Common myeloid progenitor, CD34-positive (primary cell): ENCODE data around the gene KIR3DL2.
"Not testable (repeated sequence)": the region's sequence is repeated elsewhere in the genome, so short reads cannot be mapped to it uniquely, and the experiment has no call there.

ENCODE experiments used
- CTCF ChIA-PET: fragments of 350-600 bp; sonication (Branson Sonifier 250); formaldehyde crosslinking; loops from one replicate; lab custom pipeline; 2021; ENCODE audit warnings: antibody characterized with exemption; lab: Charles Lee
- POLR2A ChIA-PET: fragments of 350-600 bp; sonication (Branson Sonifier 250); formaldehyde crosslinking; loops from one replicate; lab custom pipeline; 2021; ENCODE audit warnings: antibody characterized with exemption; lab: Charles Lee
- DNase-seq, 3 donors: peaks; one replicate each; pipeline versions ENCODE4 v3.0.0 to v3.0.0-alpha.2; 2013
- H3K27ac ChIP-seq, 2 experiments: 1 replicate in 1 of 2; 2 replicates in 1 of 2; pipeline ENCODE4 v1.7.0; 2013; ENCODE audit warnings: inconsistent platforms in 2 of 2, low read length in 2 of 2, mild to moderate bottlenecking in 2 of 2, low read depth in 1 of 2, moderate library complexity in 1 of 2; ENCODE audit not compliant: severe bottlenecking in 2 of 2, insufficient read depth in 1 of 2, poor library complexity in 1 of 2
- H3K27me3 ChIP-seq, 5 experiments: replicated peaks in 2 of 5; 1 replicate in 3 of 5; 2 replicates in 2 of 5; pipeline versions ENCODE4 v1.6.1 to v1.7.0; 2013; ENCODE audit warnings: low read length in 4 of 5, mild to moderate bottlenecking in 2 of 5, moderate library complexity in 2 of 5, inconsistent platforms in 1 of 5; ENCODE audit not compliant: insufficient read depth in 5 of 5, control insufficient read depth in 4 of 5
- H3K36me3 ChIP-seq, 4 experiments: 1 replicate in 2 of 4; 2 replicates in 2 of 4; pipeline versions ENCODE4 v1.6.1 to v1.7.0; 2013; ENCODE audit warnings: low read length in 3 of 4, control low read depth in 1 of 4, mild to moderate bottlenecking in 1 of 4; ENCODE audit not compliant: control insufficient read depth in 4 of 4, insufficient read depth in 4 of 4
- H3K4me1 ChIP-seq, 4 experiments: 1 replicate in 3 of 4; 2 replicates in 1 of 4; pipeline versions ENCODE4 v1.6.1 to v1.7.1; 2013; ENCODE audit warnings: low read length in 3 of 4, mild to moderate bottlenecking in 3 of 4, control low read depth in 1 of 4, inconsistent platforms in 1 of 4, moderate library complexity in 1 of 4; ENCODE audit not compliant: control insufficient read depth in 4 of 4, insufficient read depth in 4 of 4; ENCODE audit errors: control extremely low read depth in 1 of 4
- H3K4me3 ChIP-seq, 7 experiments: 1 replicate in 4 of 7; 2 replicates in 3 of 7; pipeline versions ENCODE4 v1.5.1 to v1.7.0; 2013; ENCODE audit warnings: mild to moderate bottlenecking in 7 of 7, low read length in 6 of 7, moderate library complexity in 6 of 7, inconsistent platforms in 2 of 7, low read depth in 2 of 7, control low read depth in 1 of 7; ENCODE audit not compliant: insufficient read depth in 4 of 7, control insufficient read depth in 1 of 7; ENCODE audit errors: extremely low read depth in 1 of 7
- H3K9me3 ChIP-seq, 5 experiments: 1 replicate in 4 of 5; 2 replicates in 1 of 5; pipeline versions ENCODE4 v1.6.1 to v1.7.1; 2013; ENCODE audit warnings: low read length in 4 of 5, mild to moderate bottlenecking in 2 of 5, inconsistent platforms in 1 of 5, low read depth in 1 of 5, moderate library complexity in 1 of 5; ENCODE audit not compliant: control insufficient read depth in 4 of 5, insufficient read depth in 2 of 5; ENCODE audit errors: control extremely low read depth in 1 of 5
- WGBS: methylation state at CpG from one replicate; pipeline ENCODE4 v1.1.5; 2013; ENCODE audit not compliant: insufficient coverage; 5-methylcytosine and 5-hydroxymethylcytosine counted together

Gene KIR3DL2

GRCh38 chr19:54906819-54907218, 56.6 kb downstream of the KIR3DL2 start:
- POLR2A ChIA-PET = no interaction called here

GRCh38 chr19:54907899-54908298, 57.7 kb downstream of the KIR3DL2 start:
- POLR2A ChIA-PET, H3K4me3 ChIP-seq, H3K36me3 ChIP-seq, DNase-seq, H3K27me3 ChIP-seq, H3K9me3 ChIP-seq, CTCF ChIA-PET, H3K27ac ChIP-seq: not testable (repeated sequence)
- WGBS = no CpG with 5 or more reads among the region's 5 CpGs
- H3K4me1 ChIP-seq = peaks cover 2 to 16% (median 9%) of the 10 kb centered on the region in 4 experiments

More at GRCh38 chr19:54906819-54907218, 56.6 kb downstream of the KIR3DL2 start:
- H3K27me3 ChIP-seq = peaks cover 0 to under 1% (median 0%) of the 10 kb centered on the region in 5 experiments
- peaks cover 2 to 16% (median 9%) of the 10 kb centered on the region in 4 experiments for H3K4me1 ChIP-seq
- no peak overlapping the region for H3K4me3 ChIP-seq
- H3K27ac ChIP-seq = peak overlapping the region in 1 of 2 experiments; percentile 55
- 100% methylated on average over 2 of the region's 7 CpGs for WGBS
- CTCF ChIA-PET = no interaction called here
- no peaks in the 10 kb centered on the region for H3K36me3 ChIP-seq
- no peak for DNase-seq
- no peaks in the 10 kb centered on the region for H3K9me3 ChIP-seq
